SK-N-SH (cell line): Measurements from ENCODE around the gene SLC25A33. TPM values are rescaled to one million over a fixed set of nuclear protein-coding genes. Genes with fewer than 3 reads are reported as not detected.

Source experiments
- CTCF ChIA-PET: fragments of 300-600, 350-600 bp; formaldehyde crosslinking; extraction: SDS; loops from one replicate; lab custom pipeline; 2021; lab: Yijun Ruan, JAX
- POLR2A ChIA-PET: fragments of 350-600 bp; sonication (Branson Sonifier 250); formaldehyde crosslinking; extraction: SDS; loops from one replicate; lab custom pipeline; 2020; ENCODE audit warnings: antibody characterized with exemption, inconsistent platforms; lab: Yijun Ruan, JAX
- DNase-seq: peaks from one replicate; pipeline ENCODE4 v3.0.0; 2012
- H2AFZ ChIP-seq: fragments of 200-600 bp; sonication (generic); 2 replicates; pipeline ENCODE4 v1.8.1; 2016; ENCODE audit warnings: antibody characterized with exemption, mild to moderate bottlenecking, low read depth
- H3F3A ChIP-seq: fragments of 200-600 bp; sonication (generic); replicated peaks from 2 replicates; pipeline ENCODE3; 2016; ENCODE audit warnings: antibody characterized with exemption, mild to moderate bottlenecking; ENCODE audit not compliant: insufficient read depth
- H3K27ac ChIP-seq, 2 experiments: fragments of 200-500 bp in 1 of 2; fragments of 200-600 bp in 1 of 2; sonication (Bioruptor generic) in 1 of 2; sonication (generic), shearing (Covaris generic) in 1 of 2; 2 replicates each; pipeline versions ENCODE4 v1.5.1 to v1.6.1; 2014 to 2016; ENCODE audit warnings: low read depth in 2 of 2, inconsistent platforms in 1 of 2, low read length in 1 of 2, mild to moderate bottlenecking in 1 of 2, mixed read lengths in 1 of 2
- H3K27me3 ChIP-seq: fragments of 200-600 bp; sonication (generic), shearing (Covaris generic); 2 replicates; pipeline ENCODE4 v1.6.1; 2016; ENCODE audit warnings: mixed run types; ENCODE audit not compliant: insufficient read depth
- H3K36me3 ChIP-seq, 2 experiments: fragments of 200-500 bp in 1 of 2; fragments of 200-600 bp in 1 of 2; sonication (Bioruptor generic) in 1 of 2; sonication (generic) in 1 of 2; replicated peaks in 1 of 2; 2 replicates each; pipeline versions ENCODE3 to v1.5.1; 2014 to 2016; ENCODE audit warnings: low read length in 1 of 2, mild to moderate bottlenecking in 1 of 2; ENCODE audit not compliant: insufficient read depth in 2 of 2, control insufficient read depth in 1 of 2
- H3K4me1 ChIP-seq, 2 experiments: fragments of 200-500 bp in 1 of 2; fragments of 200-600 bp in 1 of 2; sonication (Bioruptor generic) in 1 of 2; sonication (generic), shearing (Covaris generic) in 1 of 2; 2 replicates each; pipeline versions ENCODE4 v1.5.1 to v1.6.1; 2014 to 2016; ENCODE audit warnings: low read depth in 1 of 2, low read length in 1 of 2, mixed run types in 1 of 2; ENCODE audit not compliant: insufficient read depth in 2 of 2, control insufficient read depth in 1 of 2
- H3K4me2 ChIP-seq: fragments of 200-600 bp; sonication (generic), shearing (Covaris generic); 2 replicates; pipeline ENCODE4 v1.6.1; 2017; ENCODE audit warnings: mixed run types
- H3K4me3 ChIP-seq, 2 experiments: fragments of 200-500 bp in 1 of 2; fragments of 200-600 bp in 1 of 2; sonication (Bioruptor generic) in 1 of 2; sonication (generic), shearing (Covaris generic) in 1 of 2; 2 replicates each; pipeline versions ENCODE4 v1.5.1 to v1.8.1; 2014 to 2016; ENCODE audit warnings: low read depth in 2 of 2, inconsistent platforms in 1 of 2, low read length in 1 of 2, mild to moderate bottlenecking in 1 of 2, mixed read lengths in 1 of 2, moderate library complexity in 1 of 2
- H3K79me2 ChIP-seq: fragments of 200-600 bp; sonication (generic); 2 replicates; pipeline ENCODE4 v1.8.1; 2017; ENCODE audit warnings: mild to moderate bottlenecking; ENCODE audit not compliant: insufficient read depth
- H3K9ac ChIP-seq: fragments of 200-600 bp; sonication (generic); 2 replicates; pipeline ENCODE4 v1.6.1; 2017; ENCODE audit warnings: mixed run types
- H3K9me2 ChIP-seq: fragments of 200-600 bp; sonication (generic); 2 replicates; pipeline ENCODE4 v1.6.1; 2017; ENCODE audit warnings: mixed run types
- H3K9me3 ChIP-seq: fragments of 200-600 bp; sonication (generic); 2 replicates; pipeline ENCODE4 v1.6.1; 2017; ENCODE audit warnings: mixed run types, mild to moderate bottlenecking, moderate library complexity
- H4K20me1 ChIP-seq: fragments of 200-600 bp; sonication (generic); 2 replicates; pipeline ENCODE4 v1.6.1; 2017; ENCODE audit warnings: mild to moderate bottlenecking, mixed run types; ENCODE audit not compliant: insufficient read depth
- CTCF ChIP-seq: fragments of 200-600 bp; sonication (generic); IDR thresholded peaks from 2 replicates; pipeline ENCODE4 v1.6.1; 2017; ENCODE audit warnings: antibody characterized with exemption, mild to moderate bottlenecking, moderate library complexity
- EP300 ChIP-seq, 2 experiments: IDR thresholded peaks; 2 replicates each; pipeline versions ENCODE4 v1.4.0 to v1.6.1; 2012; ENCODE audit warnings: borderline replicate concordance in 1 of 2, low read depth in 1 of 2, low read length in 1 of 2
- FOSL2 ChIP-seq: IDR thresholded peaks from 2 replicates; pipeline ENCODE4 v1.4.0; 2012; ENCODE audit warnings: low read depth, mild to moderate bottlenecking, moderate library complexity, borderline replicate concordance
- GATA2 ChIP-seq: sonication (generic); formaldehyde crosslinking; IDR thresholded peaks from 2 replicates; pipeline ENCODE4 v1.5.0; 2020; ENCODE audit warnings: mild to moderate bottlenecking, missing genetic modification reagents
- POLR2AphosphoS5 ChIP-seq: IDR thresholded peaks from 2 replicates; pipeline ENCODE4 v1.6.1; 2012; ENCODE audit warnings: low read depth, low read length
- RAD21 ChIP-seq: IDR thresholded peaks from 2 replicates; pipeline ENCODE4 v1.6.1; 2012; ENCODE audit warnings: mild to moderate bottlenecking, low read length
- TEAD4 ChIP-seq: IDR thresholded peaks from 2 replicates; pipeline ENCODE4 v1.4.0; 2012; ENCODE audit warnings: mild to moderate bottlenecking, borderline replicate concordance; ENCODE audit not compliant: insufficient read depth
- USF2 ChIP-seq: fragments of 150-350 bp; IDR thresholded peaks from 2 replicates; pipeline ENCODE4 v1.6.1; 2017; ENCODE audit warnings: antibody characterized with exemption, low read length, low read depth, borderline replicate concordance
- WGBS: methylation state at CpG from one replicate; pipeline ENCODE4 v1.1.6; 2017; ENCODE audit warnings: low lambda C conversion rate; 5-methylcytosine and 5-hydroxymethylcytosine counted together
- polyA plus RNA-seq, 3 experiments: library from polyadenylated mRNA; depleted of rRNA; stranded (reverse); fragments of >200 nt; gene quantifications; 2 replicates each; pipeline ENCODE4 v1.2.3, GENCODE V29; 2012
- TF ChIP-seq, protein P1 (sequence below): IDR thresholded peaks from 2 replicates; pipeline ENCODE4; 2012

The SLC25A33 gene
- polyA plus RNA-seq, 1 of the 3 experiments (the other 2 are of a cell fraction), result 4.8 TPM

- no peak for TF ChIP-seq POLR2AphosphoS5
- no peak for TF ChIP-seq TEAD4
- no peak for TF ChIP-seq RAD21
- TF ChIP-seq USF2, result no peak
- TF ChIP-seq, protein P1, sequence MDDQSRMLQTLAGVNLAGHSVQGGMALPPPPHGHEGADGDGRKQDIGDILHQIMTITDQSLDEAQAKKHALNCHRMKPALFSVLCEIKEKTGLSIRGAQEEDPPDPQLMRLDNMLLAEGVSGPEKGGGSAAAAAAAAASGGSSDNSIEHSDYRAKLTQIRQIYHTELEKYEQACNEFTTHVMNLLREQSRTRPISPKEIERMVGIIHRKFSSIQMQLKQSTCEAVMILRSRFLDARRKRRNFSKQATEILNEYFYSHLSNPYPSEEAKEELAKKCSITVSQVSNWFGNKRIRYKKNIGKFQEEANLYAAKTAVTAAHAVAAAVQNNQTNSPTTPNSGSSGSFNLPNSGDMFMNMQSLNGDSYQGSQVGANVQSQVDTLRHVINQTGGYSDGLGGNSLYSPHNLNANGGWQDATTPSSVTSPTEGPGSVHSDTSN, result no peak
- TF ChIP-seq GATA2 (CRISPR knock-in tag), result no peak
- TF ChIP-seq FOSL2, result no peak
Measured at GRCh38 chr1:9633493-9633892, 94.2 kb downstream of the SLC25A33 start (continued).

- no peaks in the 10 kb centered on the region for H3K27me3 ChIP-seq
- TF ChIP-seq CTCF (no peak), EP300 (IDR thresholded peaks at IDR 0.05; ENCODE audit: borderline replicate concordance in 1 of 2, low read depth in 1 of 2, low read length in 1 of 2) (no peak), TEAD4 (no peak), RAD21 (no peak)
- TF ChIP-seq, all 33 proteins: peak for 0
- no peak for DNase-seq
- Histone ChIP-seq H3K4me1 (no peaks in the 10 kb centered on the region), H3K9me2 (no peaks in the 10 kb centered on the region), H4K20me1 (no peaks in the 10 kb centered on the region), H3K27ac (no peak overlapping the region), H3K36me3 (no peaks in the 10 kb centered on the region), H3K79me2 (no peaks in the 10 kb centered on the region), H3F3A (no peaks in the 10 kb centered on the region), H3K9me3 (no peaks in the 10 kb centered on the region), H2AFZ (no peak overlapping the region), H3K9ac (no peak overlapping the region), H3K4me2 (no peak overlapping the region), H3K4me3 (no peak overlapping the region)
- POLR2A ChIA-PET, result no interaction called here
- CTCF ChIA-PET, result interaction anchor here (1.3 to 1.9 kb wide), 2 partner anchors 8 to 150 kb away, joined by 3 to 16 read pairs; no protein-coding TSS in a partner anchor
- 62% methylated on average over 2 of the region's 2 CpGs for WGBS
Measured at GRCh38 chr1:9634582-9634981, 95.3 kb downstream of the SLC25A33 start.

Other genes starting within 250 kb of the SLC25A33 start
- 8.4 and 9.2 TPM in 2 replicates for gene SPSB1, start 246.6 kb upstream of the SLC25A33 start, polyA plus RNA-seq (2012; rRNA removed)
- gene TMEM201, start 49.4 kb downstream of the SLC25A33 start, polyA plus RNA-seq (2012; rRNA removed), result 3.0 and 8.2 TPM in 2 replicates
- 5.5 and 6.0 TPM in 2 replicates for gene PIK3CD, start 112.3 kb downstream of the SLC25A33 start, polyA plus RNA-seq (2012; rRNA removed)